ENCODE data around the gene ERN1. TPM values are rescaled to one million over a fixed set of nuclear protein-coding genes. Genes with fewer than 3 reads are reported as not detected.
"Not testable (repeated sequence)": the region's sequence is repeated elsewhere in the genome, so short reads cannot be mapped to it uniquely, and the experiment has no call there.

ERN1 gene
- 12.1 and 13.9 TPM in 2 replicates for total RNA-seq (ENCODE audit: low replicate concordance)
- long read RNA-seq, partial matches to known transcripts = 0 of 1 reads
- long read RNA-seq, other reads (novel, unspliced or antisense) = 1 of 1 reads

DNA sequence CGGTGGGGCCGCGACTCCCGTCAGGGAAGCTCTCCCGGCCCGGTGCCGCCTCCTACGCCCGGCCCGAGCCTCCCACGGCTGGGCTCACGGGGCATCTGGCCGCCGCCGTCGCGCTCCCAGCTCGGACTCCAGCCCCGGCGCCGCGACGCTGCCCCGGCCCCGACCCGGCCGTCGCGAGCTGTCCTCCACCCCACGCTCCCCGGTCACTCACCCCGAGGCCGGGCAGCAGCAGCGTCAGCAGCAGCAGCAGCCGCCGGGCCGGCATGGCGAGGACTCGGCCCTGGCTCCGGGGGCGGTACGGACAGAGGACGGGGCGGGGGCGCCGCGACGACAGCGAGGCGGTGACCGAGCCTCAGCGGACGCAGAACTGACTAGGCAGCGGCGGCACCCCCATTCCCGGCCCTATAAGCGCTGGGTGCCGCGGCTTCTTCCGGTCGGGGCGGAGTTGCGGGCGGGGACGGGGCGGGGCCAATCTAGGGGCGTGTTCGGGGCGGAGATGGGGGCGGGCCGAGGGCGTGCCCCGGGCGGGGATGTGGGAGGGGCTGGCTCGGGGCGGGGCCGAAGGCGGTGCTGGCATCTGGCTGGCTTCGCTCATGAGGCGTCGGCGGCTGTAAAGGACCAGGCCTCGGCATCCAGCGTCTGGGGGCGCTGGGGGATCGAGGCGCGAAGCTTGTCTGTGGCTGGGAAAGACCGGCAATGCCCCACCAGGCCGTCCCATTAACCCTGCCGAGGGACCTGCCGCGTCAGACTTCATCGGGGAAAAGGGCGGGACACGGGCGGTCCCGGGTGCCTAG, at the start of gene ERN1:
Gene ERN1 (minus strand): TSS at position 380 of the 794 bp plus-strand sequence. CDS start 115 bp downstream, at position 265.
- H3K4me3 Mint-ChIP-seq = peak within 1 kb of the TSS; percentile 91
- peak; percentile 95 for DNase-seq (ENCODE audit: extremely low spot score, unreplicated experiment)
- H3K4me1 Mint-ChIP-seq (ENCODE audit: unreplicated experiment) = peaks cover 23% of the 10 kb centered on the region
- no peaks in the 10 kb centered on the region for H3K9me3 Mint-ChIP-seq
- H3K27ac Mint-ChIP-seq = peak within 1 kb of the TSS; percentile 86
- TF ChIP-seq, protein P1, sequence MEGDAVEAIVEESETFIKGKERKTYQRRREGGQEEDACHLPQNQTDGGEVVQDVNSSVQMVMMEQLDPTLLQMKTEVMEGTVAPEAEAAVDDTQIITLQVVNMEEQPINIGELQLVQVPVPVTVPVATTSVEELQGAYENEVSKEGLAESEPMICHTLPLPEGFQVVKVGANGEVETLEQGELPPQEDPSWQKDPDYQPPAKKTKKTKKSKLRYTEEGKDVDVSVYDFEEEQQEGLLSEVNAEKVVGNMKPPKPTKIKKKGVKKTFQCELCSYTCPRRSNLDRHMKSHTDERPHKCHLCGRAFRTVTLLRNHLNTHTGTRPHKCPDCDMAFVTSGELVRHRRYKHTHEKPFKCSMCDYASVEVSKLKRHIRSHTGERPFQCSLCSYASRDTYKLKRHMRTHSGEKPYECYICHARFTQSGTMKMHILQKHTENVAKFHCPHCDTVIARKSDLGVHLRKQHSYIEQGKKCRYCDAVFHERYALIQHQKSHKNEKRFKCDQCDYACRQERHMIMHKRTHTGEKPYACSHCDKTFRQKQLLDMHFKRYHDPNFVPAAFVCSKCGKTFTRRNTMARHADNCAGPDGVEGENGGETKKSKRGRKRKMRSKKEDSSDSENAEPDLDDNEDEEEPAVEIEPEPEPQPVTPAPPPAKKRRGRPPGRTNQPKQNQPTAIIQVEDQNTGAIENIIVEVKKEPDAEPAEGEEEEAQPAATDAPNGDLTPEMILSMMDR (conservative IDR thresholded peaks at IDR 0.05) = no peak
- H3K27me3 Mint-ChIP-seq = peaks cover 16% of the 10 kb centered on the region
- H3K36me3 Mint-ChIP-seq = no peaks in the 10 kb centered on the region

DNA sequence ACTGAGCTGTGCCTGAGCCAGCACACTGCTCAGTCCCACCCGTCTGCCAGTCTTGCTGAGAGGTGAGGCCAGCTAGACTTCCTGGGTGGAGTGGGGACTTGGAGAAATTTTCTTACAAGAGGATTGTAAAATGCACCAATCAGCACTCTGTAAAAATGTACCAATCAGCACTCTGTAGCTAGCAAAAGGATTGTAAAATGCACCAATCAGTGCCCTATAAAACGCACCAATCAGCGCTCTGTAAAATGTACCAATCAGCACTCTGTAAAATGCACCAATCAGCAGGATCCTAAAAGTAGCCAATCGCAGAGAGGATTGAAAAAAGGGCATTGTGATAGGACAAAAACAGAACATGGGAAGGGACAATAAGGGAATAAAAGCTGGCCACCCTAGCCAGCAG, 49.1 kb upstream of the ERN1 start:
- peaks cover 19% of the 10 kb centered on the region for H3K36me3 Mint-ChIP-seq
- not testable (repeated sequence) for DNase-seq (ENCODE audit: extremely low spot score, unreplicated experiment); H3K27me3 Mint-ChIP-seq; H3K4me3 Mint-ChIP-seq; H3K9me3 Mint-ChIP-seq; H3K4me1 Mint-ChIP-seq (ENCODE audit: unreplicated experiment); H3K27ac Mint-ChIP-seq

DNA sequence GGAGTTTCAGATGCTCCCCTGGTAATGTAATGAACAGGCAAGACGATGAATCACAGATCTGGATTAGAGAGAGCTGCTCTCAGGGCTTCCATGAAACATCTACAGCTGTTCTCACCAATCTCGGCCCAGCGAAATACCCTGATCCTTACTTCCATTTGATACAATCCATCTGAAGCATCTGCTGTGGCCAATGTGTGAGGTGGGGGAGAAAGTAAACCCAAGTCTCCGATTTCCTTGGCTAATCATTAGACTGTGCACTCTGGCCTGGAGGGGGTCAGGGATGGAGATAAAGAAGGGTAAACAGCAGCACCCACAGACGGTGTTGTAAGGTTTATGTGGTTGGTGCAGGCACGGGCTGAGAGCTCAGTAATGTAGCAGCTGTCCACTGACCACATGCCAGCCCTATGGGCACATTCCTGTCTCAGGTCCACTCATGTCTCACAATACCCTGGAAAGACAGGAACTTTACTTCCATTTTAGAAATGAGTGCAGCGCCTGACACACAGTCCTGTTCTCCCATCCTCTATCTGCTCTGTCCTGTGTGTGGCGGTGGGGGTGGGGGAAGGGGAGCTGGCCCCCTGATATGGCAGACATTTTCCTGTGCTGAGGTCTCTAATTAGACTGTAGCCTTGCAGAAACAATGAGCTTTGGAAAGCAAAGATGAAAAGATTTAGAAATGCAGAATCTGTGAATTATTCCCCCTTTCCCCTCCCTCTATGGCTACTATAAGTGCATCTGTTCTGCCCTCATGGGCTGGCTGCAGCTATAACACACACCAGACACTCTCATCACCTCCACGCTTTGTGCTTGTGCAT, 48.3 kb upstream of the ERN1 start:
- no peaks in the 10 kb centered on the region for H3K27me3 Mint-ChIP-seq
- peak overlapping the region; percentile 67 for H3K27ac Mint-ChIP-seq
- H3K4me1 Mint-ChIP-seq (ENCODE audit: unreplicated experiment) = peaks cover 4% of the 10 kb centered on the region
- H3K9me3 Mint-ChIP-seq = no peaks in the 10 kb centered on the region
- TF ChIP-seq, protein P1 (conservative IDR thresholded peaks at IDR 0.05) = no peak
- H3K36me3 Mint-ChIP-seq = peaks cover 19% of the 10 kb centered on the region
- no peak overlapping the region for H3K4me3 Mint-ChIP-seq
- no peak for DNase-seq (ENCODE audit: extremely low spot score, unreplicated experiment)

DNA sequence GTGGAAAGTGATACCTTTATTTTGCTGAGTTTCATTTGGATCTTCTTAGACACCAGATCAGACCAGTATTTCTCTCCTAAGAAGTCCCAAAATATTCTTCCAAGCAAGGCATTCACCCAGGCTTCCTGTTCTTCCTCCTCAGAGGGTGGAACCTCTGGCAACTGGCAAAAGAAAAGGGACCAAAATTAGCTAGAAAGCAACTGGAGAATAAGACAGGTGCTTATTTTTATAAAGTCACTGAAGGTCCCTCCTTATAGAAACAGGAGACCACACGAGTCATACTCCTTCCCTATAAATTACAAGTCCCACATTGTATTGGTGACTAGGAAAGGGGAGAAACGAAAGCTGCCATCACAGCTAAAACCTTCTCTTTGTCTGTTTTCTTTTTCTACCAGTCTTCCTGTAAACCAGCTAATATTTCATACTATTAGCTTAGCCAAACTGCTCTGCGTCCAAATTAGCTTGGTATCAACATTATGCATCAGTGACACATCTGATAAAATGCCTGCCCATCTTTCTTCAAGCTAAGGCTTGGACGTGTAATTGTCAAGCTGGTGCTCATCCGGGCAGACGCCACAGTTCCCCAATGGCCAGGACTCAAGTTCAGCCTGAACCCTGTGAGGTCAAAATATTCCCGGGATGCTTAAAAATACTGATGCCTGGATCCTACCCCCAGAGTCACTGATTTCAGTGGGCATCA, 47.5 kb upstream of the ERN1 start:
- DNase-seq (ENCODE audit: extremely low spot score, unreplicated experiment) = no peak
- H3K9me3 Mint-ChIP-seq = no peaks in the 10 kb centered on the region
- H3K4me3 Mint-ChIP-seq = no peak overlapping the region
- TF ChIP-seq, protein P1 (conservative IDR thresholded peaks at IDR 0.05) = no peak
- H3K4me1 Mint-ChIP-seq (ENCODE audit: unreplicated experiment) = peaks cover 8% of the 10 kb centered on the region
- no peak overlapping the region for H3K27ac Mint-ChIP-seq
- peaks cover 23% of the 10 kb centered on the region for H3K36me3 Mint-ChIP-seq
- H3K27me3 Mint-ChIP-seq = no peaks in the 10 kb centered on the region

DNA sequence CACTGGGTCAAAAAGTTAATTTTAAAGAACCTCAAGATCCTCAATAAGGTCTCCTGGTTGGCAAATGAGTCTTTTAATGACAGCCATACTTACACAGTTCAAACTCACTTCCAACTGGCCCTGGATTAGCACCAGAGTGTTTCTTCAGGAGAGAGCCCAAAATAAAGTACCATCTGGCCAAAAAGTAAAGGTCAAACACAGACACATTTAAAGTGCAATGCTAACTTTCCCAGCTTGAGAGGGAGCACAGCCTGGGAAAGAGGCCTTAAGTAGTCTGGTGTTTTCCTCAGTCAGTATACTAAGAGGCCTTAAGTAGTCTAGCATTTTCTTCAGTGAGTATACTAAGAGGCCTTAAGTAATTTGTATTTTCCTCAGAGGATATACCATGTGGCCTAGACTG, 46.6 kb upstream of the ERN1 start:
- no peaks in the 10 kb centered on the region for H3K27me3 Mint-ChIP-seq
- no peak for DNase-seq (ENCODE audit: extremely low spot score, unreplicated experiment)
- peaks cover 25% of the 10 kb centered on the region for H3K36me3 Mint-ChIP-seq
- H3K9me3 Mint-ChIP-seq = no peaks in the 10 kb centered on the region
- TF ChIP-seq, protein P1 (conservative IDR thresholded peaks at IDR 0.05) = no peak
- no peak overlapping the region for H3K4me3 Mint-ChIP-seq
- peaks cover 8% of the 10 kb centered on the region for H3K4me1 Mint-ChIP-seq (ENCODE audit: unreplicated experiment)
- no peak overlapping the region for H3K27ac Mint-ChIP-seq

All from type B pancreatic cell (in vitro differentiated cells).